GM13977 (cell line): ENCODE measurements around the gene ARHGAP9.
"Not testable (repeated sequence)": the region's sequence is repeated elsewhere in the genome, so short reads cannot be mapped to it uniquely, and the experiment has no call there.

Experiments
- DNase-seq: peaks from one replicate; pipeline ENCODE4 v3.0.0; 2012; ENCODE audit warnings: low spot score
- in situ Hi-C: fragments of 300-500 bp; cut with MboI; formaldehyde crosslinking; loops from one replicate; pipeline ENCODE4 v1.12.0; 2022; ENCODE audit warnings: low sequenced_read_pairs, low pct_unique_long_range_greater_than_20kb, mixed read lengths, inconsistent platforms; ENCODE audit not compliant: unreplicated experiment
- TF ChIP-seq, protein P1 (sequence below): IDR thresholded peaks from 2 replicates; pipeline ENCODE4 v1.5.1; 2012; ENCODE audit warnings: mild to moderate bottlenecking, control low read depth; ENCODE audit not compliant: insufficient read depth; ENCODE audit errors: extremely low read depth, missing control alignments

Gene ARHGAP9

DNA sequence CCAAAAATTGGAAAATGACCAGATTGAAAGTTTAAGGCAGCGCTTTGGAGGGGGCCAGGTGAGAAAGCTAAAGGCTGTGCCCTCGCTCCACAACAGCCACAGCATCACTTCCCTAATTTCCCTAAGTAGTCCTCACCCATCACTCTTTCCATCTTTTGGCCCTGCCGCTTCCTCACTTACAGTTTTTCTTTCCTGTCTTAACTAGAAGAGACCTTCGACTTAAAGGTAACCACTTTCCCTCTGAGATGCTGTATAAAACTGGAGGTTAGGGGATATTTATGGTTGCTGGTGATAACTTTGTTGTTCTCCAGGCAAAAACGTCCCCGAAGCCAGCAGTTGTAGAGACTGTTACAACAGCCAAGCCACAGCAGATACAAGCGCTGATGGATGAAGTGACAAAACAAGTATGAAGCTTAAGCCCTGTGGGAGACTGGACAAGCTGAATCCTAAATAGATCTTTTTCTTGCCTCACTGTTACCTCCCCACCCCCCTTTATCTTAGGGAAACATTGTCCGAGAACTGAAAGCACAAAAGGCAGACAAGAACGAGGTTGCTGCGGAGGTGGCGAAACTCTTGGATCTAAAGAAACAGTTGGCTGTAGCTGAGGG, 36.4 kb upstream of the ARHGAP9 start:
- no peak for DNase-seq
- in situ Hi-C loops, result no loop called here
- TF ChIP-seq, protein P1, sequence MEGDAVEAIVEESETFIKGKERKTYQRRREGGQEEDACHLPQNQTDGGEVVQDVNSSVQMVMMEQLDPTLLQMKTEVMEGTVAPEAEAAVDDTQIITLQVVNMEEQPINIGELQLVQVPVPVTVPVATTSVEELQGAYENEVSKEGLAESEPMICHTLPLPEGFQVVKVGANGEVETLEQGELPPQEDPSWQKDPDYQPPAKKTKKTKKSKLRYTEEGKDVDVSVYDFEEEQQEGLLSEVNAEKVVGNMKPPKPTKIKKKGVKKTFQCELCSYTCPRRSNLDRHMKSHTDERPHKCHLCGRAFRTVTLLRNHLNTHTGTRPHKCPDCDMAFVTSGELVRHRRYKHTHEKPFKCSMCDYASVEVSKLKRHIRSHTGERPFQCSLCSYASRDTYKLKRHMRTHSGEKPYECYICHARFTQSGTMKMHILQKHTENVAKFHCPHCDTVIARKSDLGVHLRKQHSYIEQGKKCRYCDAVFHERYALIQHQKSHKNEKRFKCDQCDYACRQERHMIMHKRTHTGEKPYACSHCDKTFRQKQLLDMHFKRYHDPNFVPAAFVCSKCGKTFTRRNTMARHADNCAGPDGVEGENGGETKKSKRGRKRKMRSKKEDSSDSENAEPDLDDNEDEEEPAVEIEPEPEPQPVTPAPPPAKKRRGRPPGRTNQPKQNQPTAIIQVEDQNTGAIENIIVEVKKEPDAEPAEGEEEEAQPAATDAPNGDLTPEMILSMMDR, result no peak

DNA sequence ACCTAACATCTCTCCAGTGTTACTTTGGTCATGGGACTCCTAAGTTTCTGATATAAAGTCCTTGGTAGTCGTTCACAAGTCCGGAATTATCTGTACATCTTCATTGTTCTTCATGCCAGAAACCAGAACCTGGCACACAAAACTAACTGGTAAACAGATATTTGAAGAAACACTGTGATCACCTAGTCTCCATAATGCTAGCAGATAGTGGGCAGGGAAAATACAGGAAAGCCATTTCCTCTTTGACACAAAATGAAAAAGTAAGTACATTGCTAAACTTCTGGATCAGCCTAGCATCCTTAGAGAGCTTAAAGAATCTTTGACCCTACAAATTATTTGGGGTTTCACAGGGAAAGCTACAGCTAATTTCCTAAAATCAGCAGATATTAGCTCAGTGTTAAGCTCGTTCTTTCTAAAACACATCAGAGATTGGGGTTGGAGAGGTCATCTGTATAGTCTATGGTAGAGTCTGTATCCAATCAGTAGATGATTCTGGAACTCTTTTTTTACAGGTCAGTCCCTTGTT, 35.8 kb upstream of the ARHGAP9 start:
- TF ChIP-seq, protein P1, result no peak
- in situ Hi-C loops, result no loop called here
- no peak for DNase-seq

DNA sequence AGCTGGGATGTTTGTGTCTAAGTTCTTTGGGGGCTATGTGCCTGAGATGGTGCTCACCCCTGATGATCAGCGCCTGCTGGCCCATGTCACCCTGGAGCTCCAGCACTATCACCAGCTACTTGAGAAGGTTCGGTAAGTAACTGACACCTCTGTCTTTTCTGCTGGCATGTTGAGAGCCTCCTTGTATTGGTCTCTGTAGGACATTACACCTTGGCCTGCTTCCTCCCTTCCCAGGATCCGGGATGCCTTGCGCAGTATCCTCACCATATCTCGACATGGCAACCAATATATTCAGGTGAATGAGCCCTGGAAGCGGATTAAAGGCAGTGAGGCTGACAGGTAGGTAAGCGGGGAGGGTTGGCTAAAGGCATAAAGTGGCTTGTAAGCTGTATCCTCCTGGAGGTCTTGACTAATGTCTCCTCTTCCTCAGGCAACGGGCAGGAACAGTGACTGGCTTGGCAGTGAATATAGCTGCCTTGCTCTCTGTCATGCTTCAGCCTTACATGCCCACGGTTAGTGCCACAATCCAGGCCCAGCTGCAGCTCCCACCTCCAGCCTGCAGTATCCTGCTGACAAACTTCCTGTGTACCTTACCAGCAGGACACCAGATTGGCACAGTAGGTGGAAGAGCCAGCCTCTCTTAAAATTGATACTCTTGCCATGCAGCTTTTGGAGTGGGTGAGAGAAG, 35.2 kb upstream of the ARHGAP9 start:
- DNase-seq, result no peak
- TF ChIP-seq, protein P1, result no peak
- in situ Hi-C loops, result no loop called here

DNA sequence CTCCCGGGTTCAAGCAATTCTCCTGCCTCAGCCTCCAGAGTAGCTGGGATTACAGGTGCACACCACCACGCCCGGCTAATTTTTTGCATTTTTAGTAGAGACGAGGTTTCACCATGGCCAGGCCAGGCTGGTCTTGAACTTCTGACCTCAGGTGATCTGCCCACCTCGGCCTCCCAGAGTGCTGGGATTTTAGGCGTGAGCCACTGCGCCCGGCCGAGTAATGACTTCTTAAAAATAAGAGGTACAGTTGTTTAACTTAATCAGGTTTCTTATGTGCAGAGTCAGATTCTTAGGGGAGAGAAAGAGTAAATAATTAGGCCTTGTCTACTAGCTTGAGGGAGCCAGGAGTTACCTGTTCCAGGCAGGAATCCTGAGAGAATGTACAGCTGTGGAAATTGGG, 34.6 kb upstream of the ARHGAP9 start:
- in situ Hi-C loops, DNase-seq: not testable (repeated sequence)

DNA sequence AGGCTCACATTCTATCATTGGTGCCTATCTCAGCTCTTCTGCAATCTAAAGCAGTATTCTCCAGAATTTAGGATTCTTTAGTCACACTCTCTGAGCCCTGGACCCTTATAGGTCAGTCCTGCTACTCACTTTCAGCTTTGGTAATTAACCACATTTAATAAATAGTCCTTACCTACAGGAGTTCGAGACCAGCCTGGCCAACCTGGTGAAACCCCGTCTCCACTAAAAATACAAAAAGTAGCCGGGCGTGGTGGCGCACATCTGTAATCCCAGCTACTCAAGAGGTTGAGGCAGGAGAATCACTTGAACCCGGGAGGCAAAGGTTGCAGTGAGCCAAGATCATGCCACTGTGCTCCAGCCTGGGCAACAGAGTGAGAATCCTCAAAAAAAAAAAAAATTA, 34.0 kb upstream of the ARHGAP9 start:
- DNase-seq, in situ Hi-C loops: not testable (repeated sequence)

DNA sequence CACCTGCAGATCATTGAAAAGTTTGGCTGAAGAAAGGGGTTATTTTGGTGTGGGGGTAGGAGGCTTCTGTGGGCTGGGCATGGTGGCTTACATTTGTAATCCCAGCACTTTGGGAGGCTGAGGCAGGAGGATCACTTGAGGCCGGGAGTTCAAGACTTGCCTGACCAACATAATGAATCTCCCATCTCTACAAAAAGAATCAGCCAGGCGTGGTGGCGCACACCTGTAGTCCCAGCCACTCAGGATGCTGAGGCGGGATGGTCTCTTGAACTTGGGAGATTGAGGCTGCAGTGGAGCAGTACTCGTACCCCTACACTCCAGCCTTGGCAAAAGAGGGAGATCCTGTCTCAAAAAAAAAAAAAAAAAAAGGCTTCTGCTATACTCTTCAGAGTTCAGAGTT, 33.6 kb upstream of the ARHGAP9 start:
- in situ Hi-C loops, result no loop called here

DNA sequence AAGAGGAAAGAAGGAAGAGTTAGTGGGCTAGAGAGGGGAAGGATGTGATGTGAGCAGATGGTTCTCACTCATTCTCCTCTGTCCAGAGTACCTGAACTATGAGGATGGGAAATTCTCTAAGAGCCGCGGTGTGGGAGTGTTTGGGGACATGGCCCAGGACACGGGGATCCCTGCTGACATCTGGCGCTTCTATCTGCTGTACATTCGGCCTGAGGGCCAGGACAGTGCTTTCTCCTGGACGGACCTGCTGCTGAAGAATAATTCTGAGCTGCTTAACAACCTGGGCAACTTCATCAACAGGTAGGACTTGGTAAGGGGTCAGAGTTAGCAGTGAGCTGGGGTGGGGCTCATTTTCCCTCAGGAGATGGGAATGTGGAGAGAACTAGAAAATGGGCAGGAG, 33.0 kb upstream of the ARHGAP9 start:
- TF ChIP-seq, protein P1, result no peak
- in situ Hi-C loops, result no loop called here

More for the DNA sequence above, 33.6 kb upstream of the ARHGAP9 start:
- no peak for DNase-seq
- TF ChIP-seq, protein P1, result no peak

More for the DNA sequence above, 33.0 kb upstream of the ARHGAP9 start:
- DNase-seq, result no peak
